HG03520 (cell line): ENCODE data around the gene FBXO17.
"Not testable (repeated sequence)": the region's sequence is repeated elsewhere in the genome, so short reads cannot be mapped to it uniquely, and the experiment has no call there.

Experiments used
- ATAC-seq: cut with Tn5 transposase; IDR thresholded peaks from one replicate; pipeline ENCODE4 v1.9.1; 2021; ENCODE audit warnings: mild to moderate bottlenecking, moderate library complexity; ENCODE audit not compliant: unreplicated experiment

Gene FBXO17

DNA sequence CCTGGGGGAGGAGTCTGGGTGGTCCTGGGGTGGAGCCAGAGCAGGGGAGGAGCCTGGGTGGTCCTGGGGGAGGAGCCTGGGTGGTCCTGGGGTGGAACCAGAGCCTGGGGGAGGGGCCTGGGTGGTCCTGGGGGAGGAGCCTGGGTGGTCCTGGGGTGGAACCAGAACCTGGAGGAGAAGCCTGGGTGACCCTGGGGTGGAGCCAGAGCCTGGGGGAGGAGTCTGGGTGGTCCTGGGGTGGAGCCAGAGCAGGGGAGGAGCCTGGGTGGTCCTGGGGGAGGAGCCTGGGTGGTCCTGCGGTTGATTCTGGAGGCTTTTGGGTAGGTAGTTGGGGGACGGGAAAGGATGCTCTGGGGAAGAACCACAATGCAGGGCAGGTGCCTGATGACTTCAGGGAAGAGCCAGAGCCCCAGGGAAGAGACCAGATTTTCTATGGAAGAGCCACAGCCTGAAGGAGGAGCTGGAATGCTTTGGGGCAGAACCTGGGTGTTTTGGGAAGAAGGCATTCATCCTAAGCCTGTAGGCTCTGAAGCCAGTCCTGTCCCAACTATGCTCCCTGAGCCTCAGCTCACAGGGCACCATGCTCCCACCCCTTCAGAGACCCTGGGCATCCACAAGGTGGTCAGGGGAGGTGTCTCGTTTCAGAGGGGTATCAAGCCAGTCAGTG lies 29.8 kb downstream of the FBXO17 start:
- no peak for ATAC-seq

DNA sequence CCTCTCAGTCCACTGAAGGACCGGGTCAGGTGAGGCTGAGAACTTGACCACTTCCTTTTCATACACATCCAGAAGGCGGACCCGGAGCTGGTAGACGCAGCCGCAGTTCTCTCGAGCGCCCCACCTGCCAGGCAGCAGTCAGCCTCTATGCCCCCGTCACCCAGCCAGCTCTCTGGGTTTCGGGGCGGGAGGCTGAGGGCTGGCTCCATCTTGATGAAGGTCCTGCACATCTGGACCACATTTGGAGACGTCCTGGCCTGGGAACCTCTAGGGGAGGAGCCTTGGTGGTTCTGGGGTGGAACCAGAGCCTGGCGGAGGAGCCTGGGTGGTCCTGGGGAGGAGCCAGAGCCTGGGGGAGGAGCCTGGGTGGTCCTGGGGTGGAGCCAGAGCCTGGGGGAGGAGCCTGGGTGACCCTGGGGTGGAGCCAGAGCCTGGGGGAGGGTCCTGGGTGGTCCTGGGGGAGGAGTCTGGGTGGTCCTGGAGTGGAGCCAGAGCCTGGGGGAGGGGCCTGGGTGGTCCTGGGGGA lies 30.5 kb downstream of the FBXO17 start:
- no peak for ATAC-seq

DNA sequence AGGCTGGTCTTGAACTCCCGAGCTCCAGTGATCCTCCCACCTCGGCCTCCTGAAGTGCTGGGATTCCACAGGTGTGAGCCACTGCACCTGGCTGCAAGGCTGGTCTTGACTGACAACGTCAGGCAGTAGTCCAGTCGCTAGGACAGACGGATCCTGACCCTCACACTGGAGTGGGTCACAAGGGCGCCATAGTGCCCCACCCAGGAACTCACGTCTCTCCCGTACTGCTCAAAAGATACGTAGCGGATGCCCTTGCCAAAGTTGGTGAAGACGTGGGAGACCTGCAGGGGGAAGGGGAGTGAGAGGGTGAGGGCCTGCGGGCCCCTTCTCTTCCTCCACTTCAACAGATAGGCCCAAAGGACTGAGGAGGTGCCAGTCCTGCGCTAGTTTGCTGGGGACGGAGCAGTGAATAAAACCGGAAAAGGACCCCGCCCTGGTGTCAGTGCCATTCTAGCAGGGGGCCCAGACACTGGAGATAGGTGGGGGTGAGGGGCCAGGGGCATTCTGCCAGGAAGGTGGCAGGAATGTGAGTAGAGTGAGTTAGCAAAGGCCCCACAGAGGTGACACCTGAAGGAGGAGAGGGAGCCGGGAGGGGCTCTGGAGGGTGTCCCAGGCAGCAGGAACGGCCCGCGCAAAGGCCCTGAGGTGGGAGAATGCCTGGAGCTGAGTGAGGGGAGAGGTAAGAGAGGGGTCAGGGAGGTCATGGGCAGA lies 32.9 kb downstream of the FBXO17 start:
- ATAC-seq = no peak

DNA sequence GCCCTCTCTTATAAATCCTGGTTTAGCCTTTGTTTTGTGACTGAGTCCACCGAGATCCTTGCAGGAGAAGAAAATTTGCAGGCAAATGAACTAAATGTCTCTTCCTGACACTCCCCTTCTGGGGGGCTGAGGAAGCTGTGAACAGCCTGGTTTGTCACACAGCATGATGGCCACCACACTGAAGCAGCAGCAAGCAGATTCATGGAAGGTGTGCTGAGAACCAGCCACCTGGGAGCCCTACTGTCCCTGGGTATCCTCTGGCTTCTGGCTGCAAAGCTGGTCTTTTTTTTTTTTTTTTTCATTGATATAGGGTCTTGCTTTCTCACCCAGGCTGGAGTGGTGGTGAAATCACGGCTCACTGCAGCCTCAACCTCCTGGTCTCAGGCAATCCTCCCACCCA lies 33.6 kb downstream of the FBXO17 start:
- ATAC-seq = no peak

DNA sequence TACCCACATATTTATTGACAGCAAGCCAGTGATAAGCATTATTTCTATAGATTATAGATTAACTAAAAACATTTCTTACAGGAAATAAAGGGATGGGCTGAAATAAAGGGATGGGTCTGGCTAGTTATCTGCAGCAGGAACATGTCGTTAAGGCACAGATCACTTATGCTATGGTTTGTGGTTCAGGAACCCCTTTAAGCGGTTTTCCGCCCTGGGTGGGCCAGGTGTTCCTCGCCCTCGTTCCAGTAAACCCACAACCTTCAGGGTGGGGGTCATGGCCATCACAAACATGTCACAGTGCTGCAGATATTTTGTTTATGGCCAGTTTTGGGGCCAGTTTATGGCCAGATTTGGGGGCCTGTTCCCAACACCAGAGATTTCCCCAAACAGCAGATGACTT lies 34.1 kb downstream of the FBXO17 start:
- ATAC-seq = not testable (repeated sequence)

DNA sequence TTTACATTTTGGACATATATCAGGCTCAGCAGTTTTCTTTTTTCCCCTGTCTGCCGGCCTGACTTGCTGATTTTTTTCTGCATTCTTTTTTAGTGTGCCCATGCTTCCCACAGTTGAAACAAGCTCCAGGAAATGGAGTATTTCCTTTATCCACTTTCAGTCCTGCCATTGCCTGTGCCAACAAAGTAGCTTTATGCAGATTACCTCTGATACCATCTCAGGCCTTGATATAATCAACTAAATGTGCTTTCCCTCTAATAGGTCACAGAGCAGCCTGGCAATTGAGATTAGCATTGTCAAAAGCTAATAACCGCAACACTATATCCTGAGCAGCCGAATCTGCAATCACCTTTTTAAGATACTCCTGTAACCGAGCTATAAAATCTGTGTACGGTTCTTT lies 35.6 kb downstream of the FBXO17 start:
- ATAC-seq = no peak

DNA sequence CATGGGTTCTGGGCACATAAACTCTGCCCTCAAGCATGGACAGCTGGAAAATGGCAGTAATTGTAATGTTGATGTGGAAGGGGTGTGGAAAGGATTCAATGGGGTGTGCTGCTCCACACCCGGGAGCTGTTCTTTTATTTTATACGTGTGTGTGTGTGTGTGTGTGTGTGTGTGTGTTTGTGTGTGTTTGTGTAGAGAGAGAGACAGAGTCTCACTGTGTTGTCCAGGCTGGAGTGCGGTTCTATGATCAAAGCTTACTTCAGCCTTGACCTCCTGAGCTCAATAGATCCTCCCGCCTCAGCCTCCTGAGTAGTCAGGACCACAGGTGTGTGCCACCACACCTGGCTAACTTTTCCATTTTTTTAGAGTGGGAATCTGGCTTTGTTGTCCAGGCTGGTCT lies 42.0 kb downstream of the FBXO17 start:
- ATAC-seq = no peak

DNA sequence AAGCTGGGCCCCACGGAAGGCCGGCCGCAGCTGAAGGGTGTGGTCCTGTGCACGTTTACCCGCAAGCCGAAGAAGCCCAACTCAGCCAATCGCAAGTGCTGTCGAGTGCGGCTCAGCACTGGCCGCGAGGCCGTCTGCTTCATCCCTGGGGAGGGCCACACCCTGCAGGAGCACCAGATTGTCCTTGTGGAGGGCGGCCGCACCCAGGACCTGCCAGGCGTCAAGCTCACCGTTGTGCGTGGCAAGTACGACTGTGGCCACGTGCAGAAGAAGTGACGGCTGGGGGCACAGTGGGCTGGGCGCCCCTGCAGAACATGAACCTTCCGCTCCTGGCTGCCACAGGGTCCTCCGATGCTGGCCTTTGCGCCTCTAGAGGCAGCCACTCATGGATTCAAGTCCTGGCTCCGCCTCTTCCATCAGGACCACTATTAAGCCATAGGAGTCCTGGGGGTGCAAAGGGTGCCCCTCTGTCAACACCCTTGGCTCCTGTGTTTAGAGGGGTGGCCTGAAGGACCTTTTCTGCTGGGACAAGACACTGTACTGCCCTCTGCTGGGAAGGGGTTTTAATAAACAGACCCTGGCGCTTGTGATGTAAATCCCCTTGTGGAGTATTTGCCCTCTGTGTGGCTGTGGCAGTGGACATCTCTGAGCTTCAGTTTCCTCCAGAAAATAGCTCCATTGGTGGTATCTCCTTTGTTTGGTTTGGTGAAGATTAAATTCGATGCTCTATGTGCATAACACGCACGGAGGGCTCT lies 42.9 kb downstream of the FBXO17 start:
- no peak for ATAC-seq

DNA sequence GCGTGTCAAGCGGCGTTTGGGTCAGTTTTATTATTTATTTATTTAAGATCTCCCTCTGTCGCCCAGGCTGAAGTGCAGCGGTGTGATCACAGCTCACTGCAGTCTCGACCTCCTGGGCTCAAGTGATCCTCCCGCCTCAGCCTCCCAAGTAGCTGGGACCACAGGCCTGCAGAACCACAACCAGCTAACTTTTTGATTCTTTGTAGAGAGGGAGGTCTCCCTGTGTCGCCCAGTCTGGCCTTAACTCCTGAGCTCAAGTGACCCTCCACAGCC lies 44.1 kb downstream of the FBXO17 start:
- no peak for ATAC-seq

DNA sequence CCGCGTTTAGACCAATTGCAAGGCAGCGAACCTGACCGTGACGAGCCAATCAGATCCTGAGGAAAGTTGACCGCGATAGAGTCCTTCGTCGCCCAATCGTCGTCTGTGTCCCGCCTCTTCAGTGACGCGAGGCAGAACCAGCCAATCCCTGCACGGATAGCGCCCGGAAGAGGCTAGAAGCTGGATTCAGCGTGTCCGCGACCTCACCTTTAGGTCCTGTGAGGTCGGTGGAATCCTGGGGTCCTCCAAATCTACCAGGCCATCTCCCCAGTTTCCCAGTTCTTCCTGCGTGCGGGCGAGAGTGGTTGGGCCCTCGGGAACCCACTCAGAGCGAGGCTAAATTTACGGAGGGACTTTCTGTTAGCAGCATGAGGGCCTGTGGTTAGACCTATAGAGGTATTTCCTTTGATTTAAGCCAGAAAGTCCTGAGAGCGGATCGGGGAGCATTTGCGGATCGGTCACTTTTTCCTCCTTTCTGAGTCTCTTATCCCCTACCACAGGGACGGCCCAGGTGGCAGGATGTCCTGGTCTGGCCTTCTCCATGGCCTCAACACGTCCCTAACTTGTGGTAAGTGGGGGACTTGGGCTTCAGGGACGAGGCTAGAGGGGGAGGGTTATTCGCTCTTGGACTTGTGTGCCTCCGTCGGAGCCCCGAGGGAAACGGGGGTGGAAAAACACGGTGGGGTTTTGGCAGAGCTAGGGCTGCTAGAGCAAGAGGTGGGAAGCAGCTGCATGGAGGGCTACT lies 44.6 kb downstream of the FBXO17 start, which contains the start of gene MRPS12:
Gene MRPS12, plus strand, starts transcription at position 169 of the 745 bp plus-strand sequence. Its CDS starts 351 bp downstream, at position 520.
- peak; percentile 82 for ATAC-seq

DNA sequence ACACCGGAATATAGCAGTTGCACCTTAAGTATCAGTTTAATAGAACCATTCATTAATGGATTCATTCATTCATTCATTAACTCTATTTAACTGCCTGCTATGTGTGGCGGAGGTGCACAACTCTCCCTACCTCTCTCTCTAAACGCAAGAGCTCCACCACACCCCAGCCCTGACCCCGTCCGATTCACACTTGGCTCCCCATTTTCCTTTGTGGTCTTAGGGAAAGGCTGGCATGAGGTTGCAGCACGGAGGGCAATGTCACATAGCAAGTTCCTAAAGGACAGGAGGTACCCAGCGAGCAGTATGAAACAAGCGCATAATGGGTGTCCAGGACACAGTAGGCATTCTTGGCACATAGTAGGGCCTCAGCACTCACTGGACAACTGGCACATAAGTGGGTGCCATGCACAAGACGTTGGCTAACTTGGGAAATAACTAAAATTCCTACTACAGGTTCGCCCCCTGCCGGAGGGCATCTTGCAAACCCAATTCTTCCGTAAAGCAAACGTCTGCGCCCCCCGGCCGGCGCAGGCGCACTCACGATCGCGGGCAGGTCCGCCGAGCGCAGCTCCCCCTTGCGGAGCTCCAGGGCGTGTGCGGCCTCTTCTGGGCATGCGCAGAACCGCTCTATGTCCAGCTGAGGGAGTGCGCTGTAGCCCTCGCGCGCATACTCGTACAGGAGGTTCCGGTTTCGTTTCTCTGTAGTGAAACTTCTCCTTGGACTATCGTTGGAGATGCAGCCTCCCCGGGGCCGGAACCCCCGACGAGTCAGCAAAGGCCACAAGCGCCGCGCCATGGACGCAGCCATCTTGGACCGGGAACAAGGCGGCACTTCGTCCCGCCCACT lies 45.4 kb downstream of the FBXO17 start, which contains the start of gene SARS2:
Gene SARS2, minus strand, starts transcription at position 835 of the 847 bp plus-strand sequence. Its CDS starts 27 bp downstream, at position 808.
- peak; percentile 72 for ATAC-seq

DNA sequence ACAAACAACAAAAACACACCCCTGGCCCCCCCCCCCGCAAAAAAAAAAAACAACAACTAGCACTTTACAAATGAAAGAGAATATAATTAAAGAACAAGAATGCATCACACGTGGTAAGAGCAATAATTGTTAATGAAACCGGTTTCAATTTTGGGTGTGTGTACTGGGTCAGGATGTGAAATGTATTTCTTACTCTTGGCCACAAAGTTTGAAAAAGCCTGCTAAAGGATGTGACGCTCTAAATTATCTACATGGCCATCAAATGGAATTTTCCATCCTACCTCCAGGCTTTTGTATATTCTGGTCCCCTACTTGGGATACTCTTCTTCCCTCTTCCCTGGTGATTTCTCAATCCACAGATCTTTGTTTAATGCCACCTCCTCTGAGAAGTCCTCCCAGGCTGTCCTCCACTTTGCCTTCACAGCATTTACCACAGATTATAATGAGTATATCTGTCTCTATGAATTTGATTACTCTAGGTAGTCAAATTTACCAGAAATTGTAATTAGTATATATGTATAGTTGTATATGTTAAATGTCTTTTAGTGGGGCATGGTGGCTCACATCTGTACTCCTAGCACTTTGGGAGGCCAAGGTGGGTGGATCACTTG lies 47.0 kb downstream of the FBXO17 start:
- ATAC-seq = no peak

DNA sequence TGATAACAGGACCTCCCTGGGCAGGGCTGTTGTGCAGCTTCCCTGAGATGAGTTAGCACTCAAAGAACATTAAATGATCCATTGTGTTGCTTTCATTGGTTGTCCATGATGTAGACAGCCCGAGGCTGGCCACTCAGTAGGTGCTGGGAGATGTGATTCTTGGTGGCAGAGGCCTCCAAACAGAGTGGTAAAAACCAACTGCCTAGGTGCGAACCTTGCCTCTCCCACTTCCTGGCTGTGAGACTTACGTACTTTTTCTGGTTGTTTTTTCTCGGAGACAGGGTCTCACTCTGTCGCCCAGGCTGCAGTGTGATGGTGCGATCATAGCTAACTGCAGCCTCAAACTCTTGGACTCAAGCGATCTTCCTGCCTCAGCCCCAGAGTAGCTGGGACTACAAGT lies 51.2 kb downstream of the FBXO17 start:
- ATAC-seq = no peak

DNA sequence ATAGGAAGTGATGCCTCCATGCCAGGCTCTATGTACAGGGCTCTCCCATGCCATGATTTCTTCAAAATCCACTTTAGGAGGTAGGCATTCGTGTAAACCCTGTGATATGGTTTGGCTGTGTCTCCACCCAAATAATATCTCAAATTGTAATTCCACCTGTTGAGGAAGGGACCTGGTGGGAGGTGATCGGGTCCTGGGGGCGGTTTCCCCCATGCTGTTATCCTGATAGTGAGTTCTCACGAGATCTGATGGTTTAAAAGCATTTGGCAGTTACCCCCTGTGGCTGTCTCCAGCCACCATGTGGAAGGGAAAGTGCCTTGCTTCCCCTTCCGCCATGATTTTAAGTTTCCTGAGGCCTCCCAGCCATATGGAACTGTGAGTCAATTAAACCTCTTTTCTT lies 53.1 kb downstream of the FBXO17 start:
- no peak for ATAC-seq

DNA sequence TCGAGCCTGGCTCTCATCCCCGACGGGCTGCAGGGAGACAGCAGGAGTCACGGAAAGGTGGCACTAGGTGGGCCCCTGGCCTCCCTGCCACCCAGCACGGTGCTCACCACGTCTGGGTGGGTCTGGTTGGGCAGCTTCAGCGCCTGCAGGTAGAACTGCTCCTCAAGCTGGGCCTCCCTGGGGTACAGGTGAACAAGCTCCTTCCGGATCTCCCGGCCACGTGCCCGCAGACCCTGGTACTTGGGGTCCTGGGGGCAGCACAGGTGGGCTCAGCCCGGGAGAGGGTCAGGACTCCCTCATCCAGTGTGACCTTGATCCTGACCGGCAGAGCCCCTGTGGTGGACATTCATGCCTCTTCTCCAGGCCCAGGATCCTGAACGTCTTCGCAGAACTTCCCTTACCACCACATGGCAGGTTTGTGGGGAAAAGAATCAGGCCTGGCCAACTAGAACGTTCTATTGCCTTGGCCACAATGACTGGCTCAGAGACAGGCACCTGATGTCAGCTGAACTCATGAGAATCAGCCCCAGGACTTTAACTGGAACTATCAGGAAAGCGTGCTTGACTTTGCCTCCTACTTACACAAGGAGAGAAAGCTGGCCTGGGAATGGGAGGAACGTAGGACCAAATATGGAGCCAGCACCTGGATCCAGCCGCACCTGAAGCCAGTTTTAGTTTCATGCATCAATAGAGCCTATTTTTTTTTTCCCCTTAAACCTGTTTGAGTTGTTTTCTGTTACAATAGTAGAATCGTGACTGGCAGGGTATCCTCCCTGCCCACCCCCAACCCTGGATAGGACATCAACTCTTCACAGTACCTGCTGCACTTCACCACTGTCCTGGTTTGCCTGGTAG lies 53.9 kb downstream of the FBXO17 start:
- no peak for ATAC-seq

DNA sequence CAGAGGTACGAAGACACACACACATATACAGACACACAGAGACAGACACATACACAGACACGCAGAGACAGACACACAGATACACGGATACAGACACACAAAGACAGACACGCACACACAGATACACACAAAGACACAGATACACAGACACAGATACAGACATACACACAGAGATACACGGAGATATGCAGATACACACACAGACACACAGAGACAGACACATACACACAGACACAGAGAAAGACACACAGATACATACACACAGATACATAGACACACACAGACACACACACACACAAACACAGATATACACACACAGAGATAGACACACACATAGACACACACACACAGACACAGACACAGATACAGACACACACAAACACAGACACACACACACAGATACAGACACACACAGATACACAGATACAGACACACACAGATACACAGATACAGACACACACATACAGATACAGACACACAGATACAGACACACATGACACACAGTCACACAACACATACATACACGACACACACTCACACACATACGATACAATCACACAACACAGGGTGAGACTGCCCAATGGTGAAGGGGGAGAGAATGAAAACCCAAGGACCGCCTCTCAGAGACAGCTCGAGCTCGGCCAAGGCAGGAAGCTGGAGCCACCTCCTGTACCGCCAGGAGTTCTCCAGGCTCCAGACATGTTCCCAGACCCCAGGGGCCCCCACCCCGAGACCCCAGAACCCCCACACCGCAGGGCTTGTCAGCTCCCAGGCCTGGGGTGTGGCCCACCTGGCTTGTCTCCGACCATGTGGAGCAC lies 54.7 kb downstream of the FBXO17 start:
- no peak for ATAC-seq

DNA sequence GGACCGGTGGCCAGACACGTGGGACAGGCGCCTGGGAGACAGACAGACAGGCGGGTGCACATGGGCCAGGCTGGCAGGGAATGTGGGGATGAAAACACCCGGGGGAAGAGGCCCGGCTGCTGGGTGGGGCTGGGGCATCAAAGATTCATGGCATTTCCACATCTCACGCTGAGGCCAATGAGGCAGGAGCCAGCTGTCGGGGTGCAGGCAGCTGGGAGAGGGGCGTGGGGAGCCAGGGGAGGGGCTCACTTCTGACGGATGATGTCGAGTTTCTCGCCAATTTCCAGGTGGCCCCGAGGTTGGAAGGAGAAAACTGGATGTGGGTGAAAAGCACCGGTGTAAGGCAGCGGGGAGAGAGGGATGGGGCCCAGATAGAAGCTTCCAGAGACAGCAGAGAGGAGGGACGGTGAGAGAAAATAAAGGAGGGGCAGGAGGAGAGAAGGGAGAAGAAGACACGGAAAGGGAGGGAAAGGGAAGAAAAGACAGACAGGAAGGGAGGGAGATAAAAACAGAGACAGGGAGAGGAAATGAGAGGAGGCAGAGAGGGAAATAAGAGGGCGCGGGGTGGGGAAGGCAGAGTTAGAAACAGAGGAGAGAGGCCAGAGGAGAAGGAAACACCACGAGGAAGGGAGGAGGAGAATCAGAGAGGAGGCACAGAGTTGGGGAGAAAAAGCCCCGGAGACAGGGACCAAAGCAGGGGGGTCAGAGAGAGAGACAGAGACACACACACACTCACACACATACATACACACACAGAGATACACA lies 55.5 kb downstream of the FBXO17 start:
- ATAC-seq = no peak
